ENCODE results near the gene AHCY.

AHCY gene

DNA sequence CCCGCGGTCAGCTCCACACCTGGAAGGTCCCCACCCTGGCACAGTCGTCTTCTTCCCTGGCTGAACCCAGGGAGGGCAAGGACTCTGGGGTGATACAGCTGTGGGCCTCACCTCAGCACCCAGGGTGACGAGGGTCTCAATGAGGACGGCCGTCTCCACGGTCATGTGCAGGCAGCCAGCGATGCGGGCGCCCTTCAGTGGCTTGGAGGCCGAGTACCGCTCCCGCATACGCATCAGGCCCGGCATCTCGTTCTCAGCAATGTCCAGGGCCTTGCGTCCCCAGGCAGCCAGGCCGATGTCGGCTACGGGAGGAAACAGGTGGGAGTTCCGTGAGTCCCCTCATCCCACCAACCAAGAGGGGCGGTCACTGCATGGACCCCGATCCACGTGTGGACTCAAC is 7.9 kb downstream of the AHCY start:
- TF ChIP-seq NFIC (IDR thresholded peaks at IDR 0.05) (no peak), CREB1 (IDR thresholded peaks at IDR 0.05; ENCODE audit: low read depth) (no peak), TEAD4 (IDR thresholded peaks at IDR 0.05) (no peak), RAD21 (IDR thresholded peaks at IDR 0.05; ENCODE audit: low read depth) (no peak)

DNA sequence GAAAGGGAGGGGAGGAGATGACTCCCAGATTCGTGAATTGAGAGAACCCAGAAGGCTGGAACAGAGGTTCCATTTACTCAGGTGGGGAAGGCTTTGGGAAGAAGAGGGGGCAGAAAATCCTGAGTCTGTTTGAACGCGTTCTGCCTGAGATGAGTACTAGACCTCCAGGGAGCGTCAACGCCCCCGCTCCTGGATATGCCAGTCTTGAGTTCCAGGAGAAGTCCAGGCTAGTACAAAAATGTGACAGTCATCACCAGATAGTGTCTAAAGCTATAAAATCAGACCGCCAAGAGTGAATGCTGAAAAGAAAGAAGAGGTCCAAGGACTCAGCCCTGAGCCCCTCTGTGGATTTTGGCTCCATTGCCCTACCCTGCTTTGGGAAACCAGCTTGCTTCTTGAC is 8.6 kb downstream of the AHCY start:
- no peak for TF ChIP-seq EP300 (IDR thresholded peaks at IDR 0.05; ENCODE audit: borderline replicate concordance)
- TF ChIP-seq, protein P1, sequence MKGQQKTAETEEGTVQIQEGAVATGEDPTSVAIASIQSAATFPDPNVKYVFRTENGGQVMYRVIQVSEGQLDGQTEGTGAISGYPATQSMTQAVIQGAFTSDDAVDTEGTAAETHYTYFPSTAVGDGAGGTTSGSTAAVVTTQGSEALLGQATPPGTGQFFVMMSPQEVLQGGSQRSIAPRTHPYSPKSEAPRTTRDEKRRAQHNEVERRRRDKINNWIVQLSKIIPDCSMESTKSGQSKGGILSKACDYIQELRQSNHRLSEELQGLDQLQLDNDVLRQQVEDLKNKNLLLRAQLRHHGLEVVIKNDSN (IDR thresholded peaks at IDR 0.05) = no peak
- TF ChIP-seq, protein P2, sequence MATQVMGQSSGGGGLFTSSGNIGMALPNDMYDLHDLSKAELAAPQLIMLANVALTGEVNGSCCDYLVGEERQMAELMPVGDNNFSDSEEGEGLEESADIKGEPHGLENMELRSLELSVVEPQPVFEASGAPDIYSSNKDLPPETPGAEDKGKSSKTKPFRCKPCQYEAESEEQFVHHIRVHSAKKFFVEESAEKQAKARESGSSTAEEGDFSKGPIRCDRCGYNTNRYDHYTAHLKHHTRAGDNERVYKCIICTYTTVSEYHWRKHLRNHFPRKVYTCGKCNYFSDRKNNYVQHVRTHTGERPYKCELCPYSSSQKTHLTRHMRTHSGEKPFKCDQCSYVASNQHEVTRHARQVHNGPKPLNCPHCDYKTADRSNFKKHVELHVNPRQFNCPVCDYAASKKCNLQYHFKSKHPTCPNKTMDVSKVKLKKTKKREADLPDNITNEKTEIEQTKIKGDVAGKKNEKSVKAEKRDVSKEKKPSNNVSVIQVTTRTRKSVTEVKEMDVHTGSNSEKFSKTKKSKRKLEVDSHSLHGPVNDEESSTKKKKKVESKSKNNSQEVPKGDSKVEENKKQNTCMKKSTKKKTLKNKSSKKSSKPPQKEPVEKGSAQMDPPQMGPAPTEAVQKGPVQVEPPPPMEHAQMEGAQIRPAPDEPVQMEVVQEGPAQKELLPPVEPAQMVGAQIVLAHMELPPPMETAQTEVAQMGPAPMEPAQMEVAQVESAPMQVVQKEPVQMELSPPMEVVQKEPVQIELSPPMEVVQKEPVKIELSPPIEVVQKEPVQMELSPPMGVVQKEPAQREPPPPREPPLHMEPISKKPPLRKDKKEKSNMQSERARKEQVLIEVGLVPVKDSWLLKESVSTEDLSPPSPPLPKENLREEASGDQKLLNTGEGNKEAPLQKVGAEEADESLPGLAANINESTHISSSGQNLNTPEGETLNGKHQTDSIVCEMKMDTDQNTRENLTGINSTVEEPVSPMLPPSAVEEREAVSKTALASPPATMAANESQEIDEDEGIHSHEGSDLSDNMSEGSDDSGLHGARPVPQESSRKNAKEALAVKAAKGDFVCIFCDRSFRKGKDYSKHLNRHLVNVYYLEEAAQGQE (IDR thresholded peaks at IDR 0.05; ENCODE audit: low read depth) = no peak
- TF ChIP-seq, protein P3, sequence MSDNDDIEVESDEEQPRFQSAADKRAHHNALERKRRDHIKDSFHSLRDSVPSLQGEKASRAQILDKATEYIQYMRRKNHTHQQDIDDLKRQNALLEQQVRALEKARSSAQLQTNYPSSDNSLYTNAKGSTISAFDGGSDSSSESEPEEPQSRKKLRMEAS (IDR thresholded peaks at IDR 0.05) = no peak
- no peak for TF ChIP-seq TEAD4 (IDR thresholded peaks at IDR 0.05)
- no peak for TF ChIP-seq FOXM1 (IDR thresholded peaks at IDR 0.05; ENCODE audit: borderline replicate concordance, low read depth)
- no peak for TF ChIP-seq TAF1 (IDR thresholded peaks at IDR 0.05; ENCODE audit: low read depth)
- TF ChIP-seq TCF12 (IDR thresholded peaks at IDR 0.05; ENCODE audit: low read depth) = no peak
- TF ChIP-seq RAD21 (IDR thresholded peaks at IDR 0.05; ENCODE audit: low read depth) = no peak
- TF ChIP-seq YY1 (IDR thresholded peaks at IDR 0.05; ENCODE audit: low read depth) = no peak
- no peak for TF ChIP-seq EGR1 (IDR thresholded peaks at IDR 0.05)
- TF ChIP-seq CEBPB (IDR thresholded peaks at IDR 0.05) = no peak

DNA sequence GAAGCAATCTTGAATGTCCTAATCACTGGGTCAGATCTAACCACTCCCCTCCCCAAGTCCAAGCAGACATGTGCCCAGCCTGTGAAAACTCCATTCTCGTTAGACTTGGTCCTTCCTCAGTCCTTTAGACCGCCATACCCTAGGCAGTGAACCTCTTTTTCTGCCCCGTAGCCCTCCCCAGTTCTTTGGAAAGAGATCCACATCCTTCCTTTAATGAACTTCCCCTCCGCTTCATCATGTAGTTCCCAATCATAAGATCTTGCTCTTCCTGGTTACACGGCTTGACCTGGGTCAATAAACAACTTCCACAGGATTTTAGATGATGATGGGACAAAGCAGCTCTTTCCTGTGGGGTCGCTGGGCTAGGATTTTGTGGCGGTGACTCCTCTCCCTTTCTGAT is 9.6 kb downstream of the AHCY start:
- TF ChIP-seq YY1 (IDR thresholded peaks at IDR 0.05; ENCODE audit: low read depth) (no peak), TEAD4 (IDR thresholded peaks at IDR 0.05) (no peak), ZBTB7A (IDR thresholded peaks at IDR 0.05; ENCODE audit: low read depth) (no peak), EP300 (IDR thresholded peaks at IDR 0.05; ENCODE audit: borderline replicate concordance) (no peak), CREB1 (IDR thresholded peaks at IDR 0.05; ENCODE audit: low read depth) (no peak), NFIC (IDR thresholded peaks at IDR 0.05) (no peak), TCF12 (IDR thresholded peaks at IDR 0.05; ENCODE audit: low read depth) (no peak), CEBPB (IDR thresholded peaks at IDR 0.05) (no peak), TAF1 (IDR thresholded peaks at IDR 0.05; ENCODE audit: low read depth) (no peak), RAD21 (IDR thresholded peaks at IDR 0.05; ENCODE audit: low read depth) (no peak), EGR1 (IDR thresholded peaks at IDR 0.05) (no peak)
- TF ChIP-seq, protein P3 (IDR thresholded peaks at IDR 0.05) = no peak

DNA sequence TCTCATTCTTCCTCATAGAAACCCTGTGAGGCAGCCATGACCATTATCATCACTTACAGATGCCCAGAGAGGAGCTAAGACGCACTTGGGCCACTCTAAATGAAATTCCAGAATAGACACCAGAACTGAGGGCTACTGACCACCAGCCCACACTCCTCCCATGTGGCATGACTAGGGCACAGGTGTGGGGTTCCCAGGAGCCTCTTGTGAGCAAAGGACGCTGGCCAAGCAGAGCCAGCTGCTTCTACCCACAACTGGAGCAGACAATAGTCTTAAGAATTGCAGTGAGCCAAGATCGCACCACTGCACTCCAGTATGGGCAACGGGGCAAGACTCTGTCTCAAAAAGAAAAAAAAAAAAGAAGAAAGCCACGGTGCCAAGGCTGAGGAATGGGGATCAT is 10.0 kb downstream of the AHCY start:
- TF ChIP-seq ZBTB7A (IDR thresholded peaks at IDR 0.05; ENCODE audit: low read depth) = no peak
- no peak for TF ChIP-seq EGR1 (IDR thresholded peaks at IDR 0.05)
- no peak for TF ChIP-seq TCF12 (IDR thresholded peaks at IDR 0.05; ENCODE audit: low read depth)
- TF ChIP-seq RAD21 (IDR thresholded peaks at IDR 0.05; ENCODE audit: low read depth) = no peak
- no peak for TF ChIP-seq TAF1 (IDR thresholded peaks at IDR 0.05; ENCODE audit: low read depth)
- no peak for TF ChIP-seq EP300 (IDR thresholded peaks at IDR 0.05; ENCODE audit: borderline replicate concordance)
- TF ChIP-seq, protein P1 (IDR thresholded peaks at IDR 0.05) = no peak
- no peak for TF ChIP-seq NFIC (IDR thresholded peaks at IDR 0.05)
- TF ChIP-seq, protein P2 (IDR thresholded peaks at IDR 0.05; ENCODE audit: low read depth) = no peak
- TF ChIP-seq, protein P3 (IDR thresholded peaks at IDR 0.05) = no peak
- no peak for TF ChIP-seq CREB1 (IDR thresholded peaks at IDR 0.05; ENCODE audit: low read depth)
- no peak for TF ChIP-seq TEAD4 (IDR thresholded peaks at IDR 0.05)
- TF ChIP-seq YY1 (IDR thresholded peaks at IDR 0.05; ENCODE audit: low read depth) = no peak
- TF ChIP-seq CEBPB (IDR thresholded peaks at IDR 0.05) = no peak
- no peak for TF ChIP-seq FOXM1 (IDR thresholded peaks at IDR 0.05; ENCODE audit: borderline replicate concordance, low read depth)

DNA sequence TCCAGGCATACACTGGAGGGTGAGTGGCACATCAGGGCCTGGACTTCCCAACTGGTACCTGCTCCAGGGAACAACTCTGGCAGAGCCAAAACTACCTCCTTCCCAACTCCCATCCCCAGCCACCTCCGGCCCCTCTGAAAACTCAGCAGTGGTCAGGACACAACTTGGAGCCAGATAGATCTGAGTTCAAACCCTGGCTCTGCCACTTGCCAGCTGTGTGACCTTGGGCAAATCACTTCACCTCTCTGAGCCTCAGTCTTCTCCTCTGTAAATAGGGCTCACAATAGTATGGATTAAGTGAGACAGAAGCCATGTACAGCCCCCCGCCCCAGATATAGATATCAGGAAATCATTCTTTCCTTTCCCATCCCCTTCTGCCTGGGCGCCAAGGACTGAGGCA is 10.7 kb downstream of the AHCY start:
- no peak for TF ChIP-seq NFIC (IDR thresholded peaks at IDR 0.05)
- no peak for TF ChIP-seq CREB1 (IDR thresholded peaks at IDR 0.05; ENCODE audit: low read depth)
- no peak for TF ChIP-seq TEAD4 (IDR thresholded peaks at IDR 0.05)
- no peak for TF ChIP-seq TAF1 (IDR thresholded peaks at IDR 0.05; ENCODE audit: low read depth)
- TF ChIP-seq, protein P1 (IDR thresholded peaks at IDR 0.05) = no peak
- TF ChIP-seq, protein P2 (IDR thresholded peaks at IDR 0.05; ENCODE audit: low read depth) = no peak
- no peak for TF ChIP-seq ZBTB7A (IDR thresholded peaks at IDR 0.05; ENCODE audit: low read depth)
- no peak for TF ChIP-seq YY1 (IDR thresholded peaks at IDR 0.05; ENCODE audit: low read depth)
- TF ChIP-seq TCF12 (IDR thresholded peaks at IDR 0.05; ENCODE audit: low read depth) = no peak
- TF ChIP-seq FOXM1 (IDR thresholded peaks at IDR 0.05; ENCODE audit: borderline replicate concordance, low read depth) = no peak
- TF ChIP-seq CEBPB (IDR thresholded peaks at IDR 0.05) = no peak
- no peak for TF ChIP-seq EGR1 (IDR thresholded peaks at IDR 0.05)
- no peak for TF ChIP-seq RAD21 (IDR thresholded peaks at IDR 0.05; ENCODE audit: low read depth)
- TF ChIP-seq EP300 (IDR thresholded peaks at IDR 0.05; ENCODE audit: borderline replicate concordance) = no peak
- TF ChIP-seq, protein P3 (IDR thresholded peaks at IDR 0.05) = no peak

Measured in Ishikawa (cell line).